ENCODE measurements around the gene BCAP29.

BCAP29 gene

GRCh38 chr7:107661081-107661864, 81.2 kb downstream of the BCAP29 start:
- Histone ChIP-seq H3K36me3 (ENCODE audit: control insufficient read depth in 5 of 5, insufficient read depth in 5 of 5, low read length in 5 of 5) (no peaks in the 10 kb centered on the region), H3K9me3 (ENCODE audit: control insufficient read depth in 5 of 5, low read length in 5 of 5) (no peaks in the 10 kb centered on the region), H3K27me3 (ENCODE audit: control insufficient read depth in 5 of 5, insufficient read depth in 4 of 5, low read length in 5 of 5) (peaks cover 21 to 28% (median 25%) of the 10 kb centered on the region in 5 donors), H3K9ac (ENCODE audit: low read length in 5 of 5) (peak overlapping the region in 1 of 5 donors; percentile 11), H3K4me3 (ENCODE audit: low read depth in 1 of 5, low read length in 5 of 5) (peak overlapping the region in 4 of 5 donors; percentile 67 to 80 (median 75)), H3K4me1 (ENCODE audit: control insufficient read depth in 5 of 5, insufficient read depth in 5 of 5, low read length in 5 of 5) (peaks cover 3 to 18% (median 17%) of the 10 kb centered on the region in 5 donors), H3K27ac (ENCODE audit: low read depth, low read length) (no peak overlapping the region)

DNA sequence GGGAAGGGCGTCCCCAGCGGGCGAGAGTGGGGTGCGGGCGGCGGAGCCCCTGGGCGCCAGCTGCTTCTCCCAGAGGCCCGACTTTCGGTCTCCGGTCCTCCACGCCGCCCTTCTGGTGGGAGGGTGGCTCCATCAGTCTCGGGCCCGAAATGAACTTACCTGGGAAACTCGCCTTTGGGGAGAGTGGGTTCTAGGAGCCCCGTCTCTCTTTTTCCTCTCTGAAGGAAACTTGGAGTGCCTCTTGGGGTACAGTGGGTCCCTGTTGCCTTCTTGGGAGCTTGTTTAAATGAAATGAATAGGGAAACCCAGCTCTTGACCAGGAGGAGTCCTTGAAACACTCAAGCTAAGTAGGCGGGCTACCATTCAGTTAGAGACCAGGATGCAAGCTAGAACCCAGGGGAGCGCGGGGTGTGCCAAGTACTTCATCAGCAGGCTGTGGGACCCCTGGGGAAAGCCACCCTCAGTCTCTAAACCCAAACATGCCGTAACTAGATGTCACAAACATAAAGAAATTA, 81.9 kb downstream of the BCAP29 start:
- no peak overlapping the region for H3K9ac ChIP-seq (ENCODE audit: low read length in 5 of 5)
- H3K4me3 ChIP-seq (ENCODE audit: low read depth in 1 of 5, low read length in 5 of 5), result peak overlapping the region in 4 of 5 donors; percentile 67 to 80 (median 75)
- H3K9me3 ChIP-seq (ENCODE audit: control insufficient read depth in 5 of 5, low read length in 5 of 5), result no peaks in the 10 kb centered on the region
- no peaks in the 10 kb centered on the region for H3K36me3 ChIP-seq (ENCODE audit: control insufficient read depth in 5 of 5, insufficient read depth in 5 of 5, low read length in 5 of 5)
- peaks cover 21 to 28% (median 25%) of the 10 kb centered on the region in 5 donors for H3K27me3 ChIP-seq (ENCODE audit: control insufficient read depth in 5 of 5, insufficient read depth in 4 of 5, low read length in 5 of 5)
- H3K4me1 ChIP-seq (ENCODE audit: control insufficient read depth in 5 of 5, insufficient read depth in 5 of 5, low read length in 5 of 5), result peaks cover 3 to 18% (median 17%) of the 10 kb centered on the region in 5 donors
- H3K27ac ChIP-seq (ENCODE audit: low read depth, low read length), result no peak overlapping the region

DNA sequence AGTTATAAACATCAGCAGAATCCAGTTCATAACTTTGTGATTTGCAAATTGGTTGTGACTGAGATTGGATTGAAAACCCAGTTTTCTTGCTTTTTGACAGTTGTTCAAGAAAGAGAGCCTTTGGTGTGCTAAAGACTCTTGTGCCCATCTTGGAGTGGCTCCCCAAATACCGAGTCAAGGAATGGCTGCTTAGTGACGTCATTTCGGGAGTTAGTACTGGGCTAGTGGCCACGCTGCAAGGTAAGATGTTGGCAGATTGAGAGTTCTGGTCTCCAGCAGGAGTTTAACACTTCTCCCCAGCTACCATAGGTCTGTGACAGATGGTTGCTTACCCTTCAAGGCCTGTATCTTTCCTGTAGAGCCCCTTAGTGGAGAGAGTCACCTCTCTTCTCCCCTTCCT, 83.2 kb downstream of the BCAP29 start:
- Histone ChIP-seq H3K27me3 (ENCODE audit: control insufficient read depth in 5 of 5, insufficient read depth in 4 of 5, low read length in 5 of 5) (peaks cover 21 to 28% (median 25%) of the 10 kb centered on the region in 5 donors), H3K9ac (ENCODE audit: low read length in 5 of 5) (no peak overlapping the region), H3K27ac (ENCODE audit: low read depth, low read length) (no peak overlapping the region), H3K36me3 (ENCODE audit: control insufficient read depth in 5 of 5, insufficient read depth in 5 of 5, low read length in 5 of 5) (no peaks in the 10 kb centered on the region), H3K4me3 (ENCODE audit: low read depth in 1 of 5, low read length in 5 of 5) (no peak overlapping the region), H3K4me1 (ENCODE audit: control insufficient read depth in 5 of 5, insufficient read depth in 5 of 5, low read length in 5 of 5) (peaks cover 3 to 18% (median 17%) of the 10 kb centered on the region in 5 donors), H3K9me3 (ENCODE audit: control insufficient read depth in 5 of 5, low read length in 5 of 5) (no peaks in the 10 kb centered on the region)

- Histone ChIP-seq H3K4me1 (ENCODE audit: control insufficient read depth in 5 of 5, insufficient read depth in 5 of 5, low read length in 5 of 5) (peaks cover 0 to 3% (median 3%) of the 10 kb centered on the region in 5 donors), H3K27me3 (ENCODE audit: control insufficient read depth in 5 of 5, insufficient read depth in 4 of 5, low read length in 5 of 5) (peaks cover 4 to 11% (median 8%) of the 10 kb centered on the region in 5 donors), H3K36me3 (ENCODE audit: control insufficient read depth in 5 of 5, insufficient read depth in 5 of 5, low read length in 5 of 5) (no peaks in the 10 kb centered on the region)
These were observed 86.7 kb downstream of the BCAP29 start for GRCh38 chr7:107666790-107667189.

DNA sequence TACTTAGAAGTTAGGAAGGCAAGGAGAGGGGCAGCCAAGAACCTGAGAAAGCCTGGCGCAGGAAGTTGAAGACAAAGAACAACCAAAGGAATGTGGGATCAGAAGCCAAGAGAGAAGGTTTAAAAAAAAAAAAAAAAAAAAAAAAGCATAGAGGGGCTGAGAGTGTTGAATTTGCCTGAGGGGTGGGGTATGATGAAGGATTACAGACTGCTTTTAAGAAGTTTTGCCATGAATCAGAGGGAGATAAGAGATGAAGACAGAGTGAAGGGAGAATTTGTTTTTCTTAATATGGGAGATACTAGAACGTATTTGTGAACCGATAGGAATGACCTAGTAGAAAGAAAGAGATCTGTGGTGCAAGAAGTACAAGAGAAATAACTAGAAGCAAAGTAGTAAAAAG, 87.3 kb downstream of the BCAP29 start:
- Histone ChIP-seq H3K4me1 (ENCODE audit: control insufficient read depth in 5 of 5, insufficient read depth in 5 of 5, low read length in 5 of 5) (no peaks in the 10 kb centered on the region), H3K4me3 (ENCODE audit: low read depth in 1 of 5, low read length in 5 of 5) (no peak overlapping the region), H3K27ac (ENCODE audit: low read depth, low read length) (no peak overlapping the region), H3K36me3 (ENCODE audit: control insufficient read depth in 5 of 5, insufficient read depth in 5 of 5, low read length in 5 of 5) (no peaks in the 10 kb centered on the region), H3K9me3 (ENCODE audit: control insufficient read depth in 5 of 5, low read length in 5 of 5) (no peaks in the 10 kb centered on the region), H3K27me3 (ENCODE audit: control insufficient read depth in 5 of 5, insufficient read depth in 4 of 5, low read length in 5 of 5) (peaks cover 0 to 6% (median 3%) of the 10 kb centered on the region in 5 donors), H3K9ac (ENCODE audit: low read length in 5 of 5) (no peak overlapping the region)

More at GRCh38 chr7:107666790-107667189, 86.7 kb downstream of the BCAP29 start:
- Histone ChIP-seq H3K9me3 (ENCODE audit: control insufficient read depth in 5 of 5, low read length in 5 of 5) (no peaks in the 10 kb centered on the region), H3K9ac (ENCODE audit: low read length in 5 of 5) (no peak overlapping the region), H3K4me3 (ENCODE audit: low read depth in 1 of 5, low read length in 5 of 5) (no peak overlapping the region), H3K27ac (ENCODE audit: low read depth, low read length) (no peak overlapping the region)

DNA sequence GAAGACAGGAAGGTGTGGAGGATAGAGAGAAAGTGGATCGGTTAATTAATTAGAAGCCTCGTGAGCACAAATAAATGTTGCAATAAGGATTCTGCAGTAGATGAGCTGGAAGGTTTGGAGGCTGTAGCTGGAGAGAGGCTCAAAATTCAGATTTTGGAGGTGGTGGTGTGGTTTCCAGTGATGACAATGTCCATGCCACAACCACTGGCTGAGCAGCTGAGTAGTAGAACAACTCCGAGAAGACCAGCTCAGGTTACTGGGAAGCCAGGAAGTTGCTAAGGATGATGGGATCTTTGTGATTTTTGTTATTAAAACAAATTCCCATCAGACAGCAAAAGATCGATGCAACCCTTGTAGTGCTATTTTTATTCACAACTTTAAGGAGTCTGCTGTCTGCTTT, 88.2 kb downstream of the BCAP29 start:
- no peaks in the 10 kb centered on the region for H3K4me1 ChIP-seq (ENCODE audit: control insufficient read depth in 5 of 5, insufficient read depth in 5 of 5, low read length in 5 of 5)

More for the DNA sequence above, 88.2 kb downstream of the BCAP29 start:
- Histone ChIP-seq H3K4me3 (ENCODE audit: low read depth in 1 of 5, low read length in 5 of 5) (no peak overlapping the region), H3K9ac (ENCODE audit: low read length in 5 of 5) (no peak overlapping the region), H3K27me3 (ENCODE audit: control insufficient read depth in 5 of 5, insufficient read depth in 4 of 5, low read length in 5 of 5) (peaks cover 0 to 6% (median 1%) of the 10 kb centered on the region in 5 donors), H3K9me3 (ENCODE audit: control insufficient read depth in 5 of 5, low read length in 5 of 5) (no peaks in the 10 kb centered on the region), H3K36me3 (ENCODE audit: control insufficient read depth in 5 of 5, insufficient read depth in 5 of 5, low read length in 5 of 5) (no peaks in the 10 kb centered on the region), H3K27ac (ENCODE audit: low read depth, low read length) (no peak overlapping the region)
